GM19372 (cell line): ENCODE measurements around the gene KDM4B.
"Not testable (repeated sequence)": the region's sequence is repeated elsewhere in the genome, so short reads cannot be mapped to it uniquely, and the experiment has no call there.

Source experiments
- ATAC-seq: cut with Tn5 transposase; IDR thresholded peaks from one replicate; pipeline ENCODE4 v1.9.1; 2021; ENCODE audit warnings: mild to moderate bottlenecking, low read depth, moderate library complexity; ENCODE audit not compliant: unreplicated experiment

KDM4B gene

GRCh38 chr19:5006821-5007220 lies 37.9 kb downstream of the KDM4B start:
- no peak for ATAC-seq

GRCh38 chr19:5011476-5012238 lies 42.7 kb downstream of the KDM4B start:
- ATAC-seq: no peak

GRCh38 chr19:5012688-5013457 lies 44.0 kb downstream of the KDM4B start:
- no peak for ATAC-seq

- ATAC-seq: no peak
These were observed 44.8 kb downstream of the KDM4B start for GRCh38 chr19:5013761-5014160.

GRCh38 chr19:5014941-5015340 lies 46.0 kb downstream of the KDM4B start:
- ATAC-seq: no peak

GRCh38 chr19:5016268-5016667 lies 47.4 kb downstream of the KDM4B start:
- no peak for ATAC-seq

- ATAC-seq: no peak
These were observed 47.9 kb downstream of the KDM4B start for GRCh38 chr19:5016781-5017180.

- no peak for ATAC-seq
These were observed 48.3 kb downstream of the KDM4B start for GRCh38 chr19:5017235-5017634.

- ATAC-seq: no peak
These were observed 49.5 kb downstream of the KDM4B start for GRCh38 chr19:5018224-5019015.

GRCh38 chr19:5020368-5020767 lies 51.5 kb downstream of the KDM4B start:
- ATAC-seq: no peak

- no peak for ATAC-seq
These were observed 52.1 kb downstream of the KDM4B start for GRCh38 chr19:5021046-5021445.

- ATAC-seq: no peak
These were observed 53.4 kb downstream of the KDM4B start for GRCh38 chr19:5022066-5022860.

- no peak for ATAC-seq
These were observed 54.2 kb downstream of the KDM4B start for GRCh38 chr19:5023128-5023571.

- ATAC-seq: no peak
These were observed 55.4 kb downstream of the KDM4B start for GRCh38 chr19:5024282-5024681.

GRCh38 chr19:5025027-5025426 lies 56.1 kb downstream of the KDM4B start:
- ATAC-seq: no peak

- no peak for ATAC-seq
These were observed 57.9 kb downstream of the KDM4B start for GRCh38 chr19:5026706-5027273.

- ATAC-seq: no peak
These were observed 59.4 kb downstream of the KDM4B start for GRCh38 chr19:5028229-5028886.

- ATAC-seq: not testable (repeated sequence)
These were observed 60.7 kb downstream of the KDM4B start for GRCh38 chr19:5029596-5029995.

- ATAC-seq: no peak
These were observed 61.4 kb downstream of the KDM4B start for GRCh38 chr19:5030136-5030820.
